ENCODE results near the gene RIMS3. TPM values are rescaled to one million over a fixed set of nuclear protein-coding genes. Genes with fewer than 3 reads are reported as not detected.

The RIMS3 gene
- total RNA-seq, 1 experiment from 2014 or later = 9.0 TPM

DNA sequence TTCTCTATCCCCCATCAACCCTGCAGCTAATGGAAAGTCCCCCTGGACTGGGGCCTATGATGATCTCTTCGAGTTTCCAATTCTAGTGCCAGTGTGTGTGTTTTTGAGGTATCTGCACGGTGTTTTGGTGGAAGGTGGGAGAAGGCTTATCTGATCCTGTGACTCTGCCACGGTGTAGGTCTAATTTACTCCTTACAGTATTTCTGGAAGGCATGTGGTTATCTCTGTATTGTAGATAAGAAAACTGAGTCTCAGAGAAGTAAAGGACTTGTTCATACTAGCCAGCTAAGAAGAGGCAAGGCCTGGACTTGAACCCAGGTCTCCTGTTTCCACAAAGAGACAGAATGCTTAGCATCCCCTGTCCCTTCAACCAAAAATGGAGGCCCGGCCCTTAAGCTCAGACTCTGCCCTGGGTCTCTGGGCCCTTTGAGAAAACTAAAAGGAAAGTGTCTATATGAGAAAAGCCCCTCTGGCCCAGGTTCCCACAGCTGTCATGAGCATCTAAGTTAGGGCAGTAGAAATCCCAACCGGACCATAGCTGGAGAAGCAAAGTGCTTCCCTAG lies 20.3 kb downstream of the RIMS3 start:
- H4K20me1 ChIP-seq (ENCODE audit: insufficient read depth) = no peaks in the 10 kb centered on the region
- POLR2A ChIA-PET = no interaction called here
- ATAC-seq = no peak
- no peaks in the 10 kb centered on the region for H3K79me2 ChIP-seq (ENCODE audit: insufficient read depth, low read length)
- no peaks in the 10 kb centered on the region for H3K27me3 ChIP-seq (ENCODE audit: insufficient read depth, low read length)
- H3K9me3 ChIP-seq (ENCODE audit: control insufficient read depth in 1 of 2, insufficient read depth in 1 of 2, low read depth in 1 of 2, low read length in 2 of 2) = no peaks in the 10 kb centered on the region
- intact Hi-C loops (cut with micrococcal nuclease) = no loop called here
- TF ChIP-seq JUND (IDR thresholded peaks at IDR 0.05) (no peak), ELF1 (IDR thresholded peaks at IDR 0.05; ENCODE audit: borderline replicate concordance, low read depth) (no peak), FOSL1 (IDR thresholded peaks at IDR 0.05; ENCODE audit: low read depth) (no peak), SIN3A (IDR thresholded peaks at IDR 0.05; ENCODE audit: low read depth) (no peak), SP1 (IDR thresholded peaks at IDR 0.05; ENCODE audit: low read depth) (no peak), CBX3 (IDR thresholded peaks at IDR 0.05; ENCODE audit: low read depth) (no peak), ZNF274 (IDR thresholded peaks at IDR 0.05; ENCODE audit: low read depth, low read length) (no peak), EZH2phosphoT487 (IDR thresholded peaks at IDR 0.05; ENCODE audit: borderline replicate concordance) (no peak), EGR1 (IDR thresholded peaks at IDR 0.05; ENCODE audit: low read depth) (no peak)
- TF ChIP-seq, protein P1, sequence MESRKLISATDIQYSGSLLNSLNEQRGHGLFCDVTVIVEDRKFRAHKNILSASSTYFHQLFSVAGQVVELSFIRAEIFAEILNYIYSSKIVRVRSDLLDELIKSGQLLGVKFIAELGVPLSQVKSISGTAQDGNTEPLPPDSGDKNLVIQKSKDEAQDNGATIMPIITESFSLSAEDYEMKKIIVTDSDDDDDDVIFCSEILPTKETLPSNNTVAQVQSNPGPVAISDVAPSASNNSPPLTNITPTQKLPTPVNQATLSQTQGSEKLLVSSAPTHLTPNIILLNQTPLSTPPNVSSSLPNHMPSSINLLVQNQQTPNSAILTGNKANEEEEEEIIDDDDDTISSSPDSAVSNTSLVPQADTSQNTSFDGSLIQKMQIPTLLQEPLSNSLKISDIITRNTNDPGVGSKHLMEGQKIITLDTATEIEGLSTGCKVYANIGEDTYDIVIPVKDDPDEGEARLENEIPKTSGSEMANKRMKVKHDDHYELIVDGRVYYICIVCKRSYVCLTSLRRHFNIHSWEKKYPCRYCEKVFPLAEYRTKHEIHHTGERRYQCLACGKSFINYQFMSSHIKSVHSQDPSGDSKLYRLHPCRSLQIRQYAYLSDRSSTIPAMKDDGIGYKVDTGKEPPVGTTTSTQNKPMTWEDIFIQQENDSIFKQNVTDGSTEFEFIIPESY (IDR thresholded peaks at IDR 0.05; ENCODE audit: extremely low read depth, insufficient replicate concordance, low read length) = no peak
- H3K27ac ChIP-seq (ENCODE audit: low read depth, low read length) = no peak overlapping the region
- DNase-seq (ENCODE audit: low read depth, low spot score) = no peak
- H2AFZ ChIP-seq (ENCODE audit: low read depth, low read length, poor library complexity, severe bottlenecking) = no peak overlapping the region
- RAD21 ChIA-PET (ENCODE audit: low non-redundant PET in 1 of 2, low total read pairs in 2 of 2, uncharacterized antibody in 2 of 2, unreplicated experiment in 2 of 2) = no interaction called here
- no peak overlapping the region for H3K9ac ChIP-seq (ENCODE audit: low read length)
- H3K9me2 ChIP-seq (ENCODE audit: insufficient read depth) = no peaks in the 10 kb centered on the region
- BruUV-seq (replicated peaks) = no TSS peak
- no peaks in the 10 kb centered on the region for H3K36me3 ChIP-seq (ENCODE audit: control insufficient read depth in 1 of 2, insufficient read depth in 2 of 2, low read length in 2 of 2)
- H3K4me2 ChIP-seq (ENCODE audit: low read length) = peak overlapping the region; percentile 78; the same call in 1 of the 2 replicates
- H3K4me3 ChIP-seq (replicated peaks in 1 of 2; ENCODE audit: low read depth in 1 of 2, low read length in 2 of 2) = no peak overlapping the region
- CTCF ChIA-PET = no interaction called here
- peaks cover 13 to 40% of the 10 kb centered on the region in 2 experiments for H3K4me1 ChIP-seq (ENCODE audit: control insufficient read depth in 1 of 2, insufficient read depth in 2 of 2, low read length in 2 of 2)

Measured in HCT116 (cell line).